ENCODE data around the gene SEMA5A. TPM values are rescaled to one million over a fixed set of nuclear protein-coding genes. Genes with fewer than 3 reads are reported as not detected.
"Not testable (repeated sequence)": the region's sequence is repeated elsewhere in the genome, so short reads cannot be mapped to it uniquely, and the experiment has no call there.

SEMA5A gene
- total RNA-seq, 1 donor from 2014 or later, result 5.4 TPM

DNA sequence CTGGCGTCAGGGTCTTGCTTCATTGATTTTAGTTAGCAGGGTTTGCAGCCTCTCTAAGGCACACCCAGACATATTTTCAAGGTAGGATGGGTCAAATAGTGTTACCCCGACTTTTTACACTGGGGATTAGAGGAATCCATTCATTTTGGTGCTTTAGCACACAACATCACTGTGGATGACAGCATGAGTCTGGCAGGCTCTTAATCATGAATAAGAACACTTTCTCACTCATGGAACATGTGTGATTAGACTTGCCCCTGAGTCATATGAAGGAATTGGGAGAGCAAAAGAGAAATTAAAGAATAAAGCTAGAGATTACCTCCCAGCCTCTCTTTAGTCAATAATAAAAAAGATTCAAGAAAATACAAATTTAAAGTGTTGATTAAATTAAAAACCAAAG lies 175.6 kb downstream of the SEMA5A start:
- DNase-seq (ENCODE audit: extremely low read depth, low read depth, low spot score), result no peak

DNA sequence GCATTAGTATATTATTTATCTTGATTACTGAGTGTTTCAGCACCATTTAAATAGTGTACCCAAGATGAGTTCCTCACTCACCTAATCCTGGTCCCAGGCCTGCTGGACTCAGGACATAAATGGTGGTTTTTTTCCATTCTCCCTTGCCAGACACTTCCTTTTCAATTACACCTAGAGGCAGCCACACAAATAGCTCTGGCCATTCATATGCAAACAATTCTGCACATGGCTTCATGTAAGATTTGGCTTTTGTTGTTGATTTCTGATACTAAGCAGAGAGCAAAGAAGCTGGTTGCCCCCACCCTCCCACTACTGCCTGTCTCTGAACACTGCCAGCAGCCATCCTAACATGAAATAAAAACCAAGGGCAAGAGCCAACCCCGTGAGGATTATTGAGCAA lies 180.4 kb downstream of the SEMA5A start:
- no peak for DNase-seq (ENCODE audit: extremely low read depth, low read depth, low spot score)

- no peak for DNase-seq (ENCODE audit: extremely low read depth, low read depth, low spot score)
These were observed 182.4 kb downstream of the SEMA5A start for GRCh38 chr5:9363449-9363848.

DNA sequence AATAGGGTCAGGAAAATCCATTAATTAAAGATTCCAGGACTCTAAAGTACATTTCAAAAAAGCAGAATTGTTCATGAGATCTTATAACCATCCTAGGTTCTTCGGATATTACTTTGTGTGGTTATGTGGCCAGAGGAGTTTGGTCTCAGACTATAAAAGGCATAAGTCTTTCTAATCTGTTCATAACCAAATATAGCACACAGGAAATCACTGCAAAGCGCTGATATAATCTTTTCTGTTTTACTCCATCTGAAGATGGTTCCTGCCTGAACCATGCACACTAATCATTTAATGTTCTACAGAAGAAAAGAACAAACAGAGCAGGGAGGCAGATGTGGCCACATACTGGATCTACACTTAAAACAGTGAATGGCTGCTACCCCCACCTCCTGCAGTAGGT lies 182.8 kb downstream of the SEMA5A start:
- DNase-seq (ENCODE audit: extremely low read depth, low read depth, low spot score), result no peak

DNA sequence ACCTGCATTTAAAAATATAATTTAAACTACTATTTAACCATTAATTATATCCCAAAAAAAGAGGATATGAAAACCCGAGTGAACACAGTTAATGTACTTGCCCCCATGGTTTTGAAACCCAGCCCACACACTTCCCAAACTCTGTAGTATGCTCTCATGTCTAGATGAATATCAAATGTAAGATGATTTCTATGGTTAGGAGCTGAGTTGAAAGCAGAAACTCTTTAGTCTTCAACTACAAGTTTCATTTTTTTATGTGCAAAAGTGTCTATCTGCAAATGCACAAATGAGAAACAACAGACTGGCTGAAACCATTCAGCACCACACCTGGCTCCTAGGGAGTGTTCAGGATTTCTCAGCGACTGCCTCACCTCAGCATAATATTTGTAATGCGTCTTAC lies 183.3 kb downstream of the SEMA5A start:
- DNase-seq (ENCODE audit: extremely low read depth, low read depth, low spot score), result no peak

GRCh38 chr5:9361835-9362234 lies 184.0 kb downstream of the SEMA5A start:
- DNase-seq (ENCODE audit: extremely low read depth, low read depth, low spot score), result no peak

DNA sequence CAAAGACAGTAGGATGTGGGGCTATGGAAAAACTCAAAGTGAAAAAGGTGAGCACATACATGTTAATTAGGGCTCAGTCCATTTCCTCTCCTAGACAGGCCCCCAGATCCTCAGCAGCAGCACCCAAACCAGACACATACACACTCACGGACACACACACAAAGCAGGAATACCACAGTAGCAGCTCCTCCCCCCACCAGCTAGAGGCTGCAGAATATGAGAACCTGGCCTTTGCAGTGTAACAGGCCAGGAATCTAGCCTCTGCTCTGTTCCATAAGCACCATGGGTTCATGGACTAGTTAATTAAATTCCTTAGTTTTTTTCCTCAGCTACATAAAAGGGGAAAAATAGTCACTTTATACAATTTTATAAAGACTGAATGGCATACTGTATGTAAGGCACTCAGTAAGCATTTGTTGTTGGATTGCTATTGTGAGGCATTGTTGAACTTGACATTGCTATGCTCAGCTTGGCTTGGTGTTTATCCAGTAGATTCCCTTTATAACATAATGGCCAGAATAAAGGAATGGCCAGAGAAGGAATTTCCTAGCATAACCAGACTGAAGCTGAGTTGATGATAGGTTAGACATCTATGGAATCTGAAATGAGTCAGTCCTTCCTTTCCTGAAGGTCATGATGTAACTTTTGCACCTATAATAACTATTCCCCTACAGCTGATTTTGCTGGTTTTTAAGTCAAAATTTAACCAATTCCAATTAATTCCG lies 186.8 kb downstream of the SEMA5A start:
- no peak for DNase-seq (ENCODE audit: extremely low read depth, low read depth, low spot score)

DNA sequence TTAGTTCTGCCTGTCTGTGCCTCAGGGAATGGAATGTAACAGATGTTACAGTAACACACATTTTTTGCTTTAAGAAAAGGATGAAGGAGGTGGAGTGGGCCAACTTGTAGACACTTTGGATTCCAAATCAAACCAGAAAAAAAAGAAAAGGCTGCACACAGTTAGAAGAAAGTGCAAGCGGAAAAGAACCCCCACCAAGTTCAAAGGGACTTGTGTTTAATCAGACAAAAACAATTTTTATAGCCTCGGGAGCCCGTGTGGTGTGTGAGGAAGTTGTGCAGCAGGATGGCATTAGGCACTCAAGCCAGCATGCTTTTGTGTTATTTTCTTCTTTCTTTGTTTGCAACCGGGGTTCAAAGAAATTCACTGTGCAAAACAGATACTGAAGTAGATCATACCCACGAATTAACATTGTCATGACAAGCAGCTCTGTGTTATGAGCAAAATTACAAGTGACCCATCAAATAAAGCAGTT lies 189.5 kb downstream of the SEMA5A start:
- DNase-seq (ENCODE audit: extremely low read depth, low read depth, low spot score), result no peak

DNA sequence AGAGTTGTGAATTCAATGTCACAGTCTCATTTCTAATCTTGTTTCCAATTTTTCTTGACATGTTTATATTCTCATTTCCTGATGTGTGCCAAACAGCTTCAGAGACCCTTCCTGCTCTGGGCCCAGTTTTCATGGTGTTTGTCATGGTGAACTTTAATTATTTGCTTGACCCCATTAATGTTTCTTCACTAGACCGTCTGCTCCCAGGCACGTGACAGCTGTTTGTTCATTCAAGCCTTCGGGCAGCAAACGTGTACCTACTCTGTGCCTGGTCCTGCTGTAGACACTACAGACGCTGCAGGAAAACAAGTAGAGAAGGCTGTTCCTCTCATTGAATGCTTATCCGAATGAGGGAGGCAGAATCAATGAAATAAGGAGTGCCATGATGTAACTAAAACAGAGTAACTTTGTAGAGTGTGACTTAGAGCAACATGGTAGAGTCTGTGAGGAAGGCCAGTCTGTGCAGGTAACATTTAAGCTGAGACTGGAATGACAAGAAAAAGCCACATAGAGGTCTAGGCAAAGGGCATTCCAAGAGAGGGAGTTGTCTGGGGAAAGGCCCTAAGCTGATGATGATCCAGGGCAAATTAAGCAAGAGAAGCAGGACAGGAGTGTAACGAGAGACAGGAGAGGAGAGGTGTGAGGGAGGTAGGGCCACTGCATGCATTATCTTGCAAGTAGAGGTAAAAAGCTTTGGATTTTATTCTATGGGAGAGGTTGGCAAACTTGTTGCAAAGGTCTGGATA lies 191.4 kb downstream of the SEMA5A start:
- no peak for DNase-seq (ENCODE audit: extremely low read depth, low read depth, low spot score)

GRCh38 chr5:9353048-9353447 lies 192.8 kb downstream of the SEMA5A start:
- DNase-seq (ENCODE audit: extremely low read depth, low read depth, low spot score), result not testable (repeated sequence)

GRCh38 chr5:9351546-9351945 lies 194.3 kb downstream of the SEMA5A start:
- no peak for DNase-seq (ENCODE audit: extremely low read depth, low read depth, low spot score)

DNA sequence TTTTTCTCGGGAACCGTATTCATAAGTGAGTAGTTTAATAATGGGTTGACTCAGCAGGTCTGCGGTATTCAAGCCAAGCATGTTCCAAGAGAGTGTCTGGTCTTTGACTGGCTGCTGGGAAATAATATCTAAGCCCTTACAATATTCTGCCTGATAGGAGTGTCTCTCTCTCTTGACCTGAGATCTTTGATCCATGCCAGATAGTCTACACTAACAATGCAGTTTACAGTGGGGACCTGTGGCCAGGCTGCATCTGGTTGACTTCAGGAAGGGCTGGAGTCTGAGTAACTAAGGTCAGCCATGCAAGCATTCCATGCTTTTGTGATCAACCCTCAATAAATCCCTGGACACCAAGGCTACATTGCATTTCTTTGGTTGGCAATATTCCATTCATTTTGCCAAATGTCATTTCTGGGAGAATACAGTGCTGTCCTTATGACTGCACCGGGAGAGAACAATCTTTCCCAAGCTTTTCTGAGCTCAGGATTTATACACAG lies 195.5 kb downstream of the SEMA5A start:
- DNase-seq (ENCODE audit: extremely low read depth, low read depth, low spot score), result no peak

DNA sequence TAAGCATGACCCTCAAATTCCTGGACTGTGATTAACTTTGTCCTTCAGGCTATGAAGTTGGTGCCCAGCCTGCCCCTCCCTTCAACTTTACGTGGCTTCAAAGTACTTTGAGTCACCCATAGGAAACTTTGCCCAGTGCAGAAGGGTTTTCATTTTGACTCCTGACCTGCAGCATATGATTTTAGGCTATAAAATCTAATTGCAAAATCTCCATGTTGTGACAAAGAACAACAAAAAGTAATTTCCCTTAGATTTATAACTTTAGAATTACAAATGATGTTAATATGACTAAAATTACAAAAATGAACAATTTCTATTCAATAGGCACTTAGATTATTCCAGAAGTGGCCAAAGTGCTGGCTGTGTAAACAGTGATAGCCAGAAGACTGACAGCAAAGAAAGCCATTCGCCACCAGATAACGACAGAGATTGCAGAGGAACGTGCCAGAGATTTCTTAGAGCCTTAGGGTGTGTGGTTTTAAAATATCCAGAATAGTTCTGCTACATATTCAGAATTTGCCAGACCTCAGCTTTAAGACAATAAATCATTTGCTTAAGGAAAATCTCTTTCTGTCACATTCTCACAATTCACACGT lies 197.4 kb downstream of the SEMA5A start:
- no peak for DNase-seq (ENCODE audit: extremely low read depth, low read depth, low spot score)

DNA sequence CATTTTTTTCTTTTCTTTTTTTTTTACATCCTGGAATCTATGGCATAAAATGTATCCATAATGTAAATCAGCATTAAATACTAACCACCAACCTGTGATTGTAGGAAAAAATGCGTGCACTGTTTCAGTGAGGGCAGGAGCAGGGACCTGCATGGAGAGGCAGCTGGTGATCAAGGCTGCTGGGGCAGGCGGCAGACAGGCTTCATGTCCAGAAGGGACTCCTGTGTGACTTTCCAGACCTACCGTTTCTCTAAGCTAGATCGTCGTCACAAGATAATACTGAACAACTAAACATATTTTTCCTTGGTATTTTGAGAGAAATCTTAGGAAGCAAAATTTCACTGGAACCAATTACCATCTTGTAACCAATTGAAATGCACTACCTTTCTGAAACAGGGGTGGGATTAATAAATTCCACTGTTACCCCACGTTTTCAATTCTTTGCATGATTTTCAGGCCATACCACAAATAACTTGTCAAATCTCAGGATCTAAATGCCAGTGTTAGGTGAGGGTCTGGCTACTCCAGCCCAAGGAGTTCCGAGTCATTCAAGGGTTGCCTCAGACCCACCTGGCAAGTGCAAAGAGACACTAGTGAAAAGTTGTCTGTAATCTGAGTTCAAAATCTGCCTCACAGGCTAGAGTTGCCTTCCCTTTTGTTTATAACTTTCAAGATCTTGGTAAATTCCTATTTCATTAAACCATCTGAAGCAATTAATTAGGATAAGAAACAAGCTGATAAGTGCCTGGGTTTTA lies 198.2 kb downstream of the SEMA5A start:
- no peak for DNase-seq (ENCODE audit: extremely low read depth, low read depth, low spot score)

DNA sequence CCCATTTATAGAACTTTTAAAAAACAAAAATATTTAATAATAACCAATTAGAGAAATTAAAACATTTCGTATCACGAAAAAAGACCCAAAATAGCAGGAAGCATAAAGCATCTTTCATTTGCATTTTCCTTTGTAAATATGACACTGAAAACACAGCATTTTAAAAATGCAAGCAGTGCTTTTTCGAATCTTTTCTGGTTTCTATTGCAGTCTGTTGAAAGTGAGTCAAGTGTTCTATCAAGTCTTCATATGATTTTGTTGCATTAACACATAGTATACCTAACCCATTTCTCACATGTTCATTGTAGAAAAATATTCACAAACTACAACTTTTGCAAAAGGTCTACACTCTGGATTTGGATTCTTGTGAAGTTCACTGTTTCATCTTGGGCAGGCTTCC lies 198.8 kb downstream of the SEMA5A start:
- no peak for DNase-seq (ENCODE audit: extremely low read depth, low read depth, low spot score)

- DNase-seq (ENCODE audit: extremely low read depth, low read depth, low spot score), result no peak
These were observed 201.1 kb downstream of the SEMA5A start for GRCh38 chr5:9344751-9345240.

GRCh38 chr5:9343146-9343850 lies 202.6 kb downstream of the SEMA5A start:
- DNase-seq (ENCODE audit: extremely low read depth, low read depth, low spot score), result no peak

DNA sequence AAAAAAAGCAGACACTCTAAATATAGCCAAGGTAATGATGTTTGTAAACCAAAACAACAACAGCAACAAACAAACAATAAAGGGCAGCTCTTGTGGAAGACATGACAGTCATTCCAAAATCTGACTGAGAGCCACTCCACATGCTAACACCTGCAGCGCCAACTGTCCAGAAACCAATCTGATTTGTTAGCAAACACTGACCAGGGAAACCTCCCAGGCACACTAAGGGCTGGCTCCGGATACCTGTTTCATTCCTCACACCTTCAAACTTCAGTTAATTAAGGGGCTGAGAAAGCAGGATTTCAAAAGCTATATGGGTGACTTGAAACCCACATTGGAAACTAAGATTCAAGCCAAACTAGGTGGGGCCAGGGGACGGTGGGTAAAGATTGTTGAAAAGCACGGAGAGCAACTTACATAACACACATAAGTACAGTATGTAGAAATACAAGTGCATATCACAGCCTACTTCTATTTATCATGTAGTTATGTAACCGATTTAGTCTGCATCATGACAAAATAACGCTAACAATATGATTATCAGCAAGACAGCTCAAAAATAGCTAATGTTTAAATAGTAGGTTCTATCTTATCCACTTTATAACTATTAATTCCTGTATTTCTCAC lies 203.6 kb downstream of the SEMA5A start:
- DNase-seq (ENCODE audit: extremely low read depth, low read depth, low spot score), result no peak

DNA sequence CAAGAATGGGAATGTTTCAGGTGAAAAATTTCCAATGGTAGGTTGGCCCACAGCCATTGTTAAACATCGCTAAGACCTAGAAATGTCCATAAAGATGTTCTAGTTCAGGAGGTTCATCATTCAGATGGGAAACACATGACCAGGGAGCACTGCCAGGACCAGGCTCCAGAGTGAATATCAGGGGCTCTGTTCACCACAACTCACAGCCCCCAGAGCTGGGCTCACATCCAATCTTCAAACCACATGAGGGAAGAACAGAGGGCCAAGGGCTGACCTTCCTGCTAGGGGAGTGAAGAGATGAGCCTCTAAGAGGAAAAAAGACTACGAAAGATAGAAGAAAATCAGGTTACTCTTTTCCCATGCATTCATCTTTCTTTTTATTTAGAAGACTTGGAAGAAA lies 205.8 kb downstream of the SEMA5A start:
- no peak for DNase-seq (ENCODE audit: extremely low read depth, low read depth, low spot score)

Data from glomerular endothelial cell (primary cell).